ENCODE measurements around the gene MPI. TPM values are rescaled to one million over a fixed set of nuclear protein-coding genes. Genes with fewer than 3 reads are reported as not detected.

Gene MPI
- total and polyA plus RNA-seq, 4 donors: 21.3 to 31.1 (median 26.2) TPM

DNA sequence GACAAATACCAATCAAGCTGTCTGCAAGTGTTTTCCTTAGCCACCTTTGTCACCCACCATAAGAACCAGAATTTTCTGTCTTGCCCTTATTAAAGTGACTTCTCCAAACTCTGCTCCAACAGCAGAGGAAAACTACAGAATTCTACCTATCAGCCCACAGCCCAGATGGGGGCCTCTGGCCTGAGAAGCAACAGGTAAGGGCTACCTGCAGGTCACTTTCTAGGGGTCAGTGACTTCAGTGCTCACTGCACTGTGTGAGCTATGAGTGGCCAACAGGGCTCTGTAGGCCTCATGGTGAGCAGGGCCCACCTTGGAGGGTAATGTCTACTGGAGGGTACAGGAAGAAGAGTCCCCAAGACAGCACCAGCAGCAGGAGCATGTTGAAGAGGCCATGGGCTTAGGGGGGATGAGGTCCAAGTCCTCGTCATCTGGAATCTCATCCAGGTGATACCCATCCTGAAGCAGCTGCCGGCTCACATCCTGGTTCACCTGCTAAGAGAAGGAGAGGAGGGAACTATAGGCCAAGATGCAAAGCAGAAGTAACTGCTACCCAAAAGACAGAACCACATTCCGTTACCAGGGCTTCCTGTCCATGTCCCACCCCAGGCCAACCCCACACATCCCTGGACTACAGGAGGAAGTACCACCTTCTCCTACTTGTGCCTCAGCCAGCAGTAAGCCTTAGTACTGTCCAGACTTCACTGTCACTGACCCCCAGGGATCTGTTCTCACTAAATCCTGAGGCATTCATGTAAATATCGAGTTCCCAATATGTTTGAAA is 12.6 kb downstream of the MPI start:
- H3K4me3 ChIP-seq (ENCODE audit: low read length in 2 of 2): no peak overlapping the region
- intact Hi-C loops (cut with DNase I): no loop called here
- ATAC-seq (ENCODE audit: low FRiP score) (no peak), DNase-seq (no peak)
- no peaks in the 10 kb centered on the region for H3K9me3 ChIP-seq (ENCODE audit: control insufficient read depth, low read length)
- no peak overlapping the region for H3K27ac ChIP-seq (ENCODE audit: low read depth in 1 of 2, low read length in 2 of 2)
- H3K4me1 ChIP-seq (ENCODE audit: control insufficient read depth in 1 of 2, insufficient read depth in 2 of 2, low read length in 2 of 2): no peaks in the 10 kb centered on the region
- H3K27me3 ChIP-seq (ENCODE audit: control insufficient read depth in 1 of 2, insufficient read depth in 2 of 2, low read length in 1 of 2): no peaks in the 10 kb centered on the region
- whole genome bisulfite sequencing, 2 donors: 88 to 89% methylated on average over 4 of the region's 4 CpGs
- peaks cover 0 to 3% of the 10 kb centered on the region in 2 donors for H3K36me3 ChIP-seq (ENCODE audit: control insufficient read depth in 1 of 2, insufficient read depth in 2 of 2, low read length in 1 of 2)

DNA sequence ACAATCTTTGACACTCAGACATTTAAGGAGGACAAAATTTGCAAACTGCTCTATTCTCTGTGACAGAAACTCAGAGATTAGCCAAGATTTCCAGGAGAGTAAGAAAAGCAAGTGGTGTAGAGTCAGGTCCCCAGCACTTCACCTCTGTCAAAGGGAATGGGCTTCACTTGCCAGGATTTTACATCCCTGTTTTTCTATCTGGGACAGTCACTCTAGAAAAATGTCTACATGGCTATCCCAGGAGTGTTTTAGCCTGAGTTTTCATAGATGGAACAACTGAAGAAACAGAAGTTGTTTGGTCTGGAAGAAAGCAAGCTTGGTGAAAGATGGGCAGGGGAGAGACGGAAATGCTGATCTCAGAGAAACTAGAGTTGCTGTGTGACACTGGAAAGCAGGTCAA is 13.8 kb downstream of the MPI start:
- 87 to 100% methylated on average over 1 of the region's 1 CpG for WGBS, 2 donors
- Histone ChIP-seq H3K4me3 (ENCODE audit: low read length in 2 of 2) (no peak overlapping the region), H3K27me3 (ENCODE audit: control insufficient read depth in 1 of 2, insufficient read depth in 2 of 2, low read length in 1 of 2) (no peaks in the 10 kb centered on the region), H3K9me3 (ENCODE audit: control insufficient read depth, low read length) (no peaks in the 10 kb centered on the region), H3K27ac (ENCODE audit: low read depth in 1 of 2, low read length in 2 of 2) (no peak overlapping the region), H3K36me3 (ENCODE audit: control insufficient read depth in 1 of 2, insufficient read depth in 2 of 2, low read length in 1 of 2) (peaks cover 0 to 3% of the 10 kb centered on the region in 2 donors), H3K4me1 (ENCODE audit: control insufficient read depth in 1 of 2, insufficient read depth in 2 of 2, low read length in 2 of 2) (no peaks in the 10 kb centered on the region)
- ATAC-seq (ENCODE audit: low FRiP score) (no peak), DNase-seq (no peak)
- intact Hi-C loops (cut with DNase I): no loop called here

DNA sequence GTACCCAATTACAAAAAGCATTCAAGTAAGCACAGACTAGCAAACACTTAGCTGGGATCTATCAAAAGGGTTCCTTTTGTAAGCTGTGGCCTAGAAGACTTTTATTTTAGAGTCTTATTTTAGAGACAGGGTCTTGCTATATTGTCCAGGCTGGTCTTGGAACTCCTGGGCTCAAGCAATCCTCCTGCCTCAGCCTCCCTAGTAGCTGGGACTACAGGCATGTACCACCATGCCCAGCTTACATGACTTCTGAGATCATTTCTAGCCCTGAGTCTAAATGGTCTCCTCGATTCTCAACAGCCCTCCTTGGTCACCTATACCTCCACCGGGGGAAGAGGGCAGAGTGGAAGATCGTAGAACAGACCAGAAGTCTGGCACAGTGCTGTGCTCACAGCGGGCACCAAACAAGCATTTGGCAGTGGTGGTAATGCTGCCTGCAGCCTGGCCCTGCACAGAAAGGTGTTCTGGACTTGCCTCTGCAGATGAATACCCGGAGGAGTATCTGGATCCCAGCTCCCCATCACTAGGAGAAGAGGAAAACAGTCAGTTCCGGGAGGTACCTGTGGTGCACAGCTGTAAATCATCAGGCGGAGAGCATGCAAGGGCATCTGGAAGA is 14.5 kb downstream of the MPI start:
- no peak for DNase-seq
- Histone ChIP-seq H3K27ac (ENCODE audit: low read depth in 1 of 2, low read length in 2 of 2) (no peak overlapping the region), H3K4me1 (ENCODE audit: control insufficient read depth in 1 of 2, insufficient read depth in 2 of 2, low read length in 2 of 2) (no peaks in the 10 kb centered on the region), H3K36me3 (ENCODE audit: control insufficient read depth in 1 of 2, insufficient read depth in 2 of 2, low read length in 1 of 2) (peaks cover 0 to 3% of the 10 kb centered on the region in 2 donors), H3K9me3 (ENCODE audit: control insufficient read depth, low read length) (no peaks in the 10 kb centered on the region), H3K4me3 (ENCODE audit: low read length in 2 of 2) (no peak overlapping the region), H3K27me3 (ENCODE audit: control insufficient read depth in 1 of 2, insufficient read depth in 2 of 2, low read length in 1 of 2) (no peaks in the 10 kb centered on the region)
- intact Hi-C loops (cut with DNase I): no loop called here
- 87 to 92% methylated on average over 7 of the region's 7 CpGs for WGBS, 2 donors
- no peak for ATAC-seq (ENCODE audit: low FRiP score)

DNA sequence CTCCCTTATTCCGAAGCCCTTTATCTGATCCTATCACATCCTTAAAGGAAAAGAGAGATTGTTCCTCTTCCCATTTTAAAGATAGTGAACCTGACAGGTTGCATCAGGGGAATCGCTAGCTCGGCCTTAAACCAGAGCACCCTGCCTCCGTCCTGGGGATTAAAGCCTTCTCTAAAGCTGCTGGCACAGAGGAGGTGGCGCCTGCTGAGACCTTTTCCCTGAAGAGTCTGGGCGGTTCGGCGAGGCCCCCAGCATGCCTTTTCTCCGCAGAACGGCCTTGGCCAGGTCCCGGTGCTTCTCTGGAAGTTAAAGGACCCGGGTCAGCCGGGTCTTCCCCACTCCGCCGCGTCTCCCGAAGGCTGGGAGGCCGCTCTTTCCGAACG is 16.2 kb downstream of the MPI start:
- Histone ChIP-seq H3K27me3 (ENCODE audit: control insufficient read depth in 1 of 2, insufficient read depth in 2 of 2, low read length in 1 of 2) (no peaks in the 10 kb centered on the region), H3K4me1 (ENCODE audit: control insufficient read depth in 1 of 2, insufficient read depth in 2 of 2, low read length in 2 of 2) (no peaks in the 10 kb centered on the region), H3K4me3 (ENCODE audit: low read length in 2 of 2) (peak overlapping the region; percentile 19 to 91), H3K9me3 (ENCODE audit: control insufficient read depth, low read length) (no peaks in the 10 kb centered on the region), H3K27ac (ENCODE audit: low read depth in 1 of 2, low read length in 2 of 2) (peak overlapping the region; percentile 33 to 78), H3K36me3 (ENCODE audit: control insufficient read depth in 1 of 2, insufficient read depth in 2 of 2, low read length in 1 of 2) (no peaks in the 10 kb centered on the region)
- intact Hi-C loops (cut with DNase I): loop anchor here in 1 of 2 donors (2.0 to 5.0 kb wide), 3 partner anchors 31 to 46 kb away; partner anchors contain the start of gene SCAMP2
- peak in 1 of 2 donors; percentile 57 for DNase-seq
- ATAC-seq (ENCODE audit: low FRiP score): peak; percentile 42
- 0% methylated on average over 20 of the region's 20 CpGs for WGBS, 2 donors

DNA sequence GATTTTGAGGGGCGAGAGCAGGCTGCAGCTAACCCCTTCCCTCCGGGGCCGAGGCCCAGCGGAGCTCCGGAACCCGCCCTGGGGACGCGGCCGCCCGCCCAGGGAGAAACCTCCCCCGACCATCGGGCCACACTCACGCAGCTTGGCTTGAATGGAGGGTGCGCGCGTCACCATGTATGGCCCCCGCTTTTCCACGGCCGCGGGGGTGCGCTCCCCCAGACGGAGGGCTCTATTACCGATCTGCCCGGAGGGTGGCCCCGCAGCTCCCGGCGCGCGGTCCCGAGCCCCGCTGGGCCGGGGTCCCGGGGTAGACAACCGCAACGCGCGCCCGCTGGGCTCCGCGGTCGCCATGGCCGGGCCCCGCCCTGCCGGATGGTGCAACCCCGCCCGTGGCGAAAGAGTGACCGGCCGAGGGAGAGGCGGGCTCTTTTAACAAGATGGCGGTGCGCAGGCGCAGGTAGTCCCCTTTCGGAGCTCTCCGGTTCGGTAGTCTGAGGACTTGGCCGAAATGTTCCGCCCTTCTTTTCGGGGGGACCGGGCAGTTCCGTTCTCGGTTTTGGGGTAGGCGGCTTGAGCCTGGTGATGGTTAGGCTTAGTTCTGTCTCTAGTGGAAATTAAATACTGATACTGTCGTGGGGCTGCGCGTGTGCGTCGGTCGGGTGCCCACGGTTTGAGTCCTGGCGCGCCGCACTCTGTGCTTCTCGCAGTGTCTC is 16.8 kb downstream of the MPI start, which contains the start of gene FAM219B:
Gene FAM219B (minus strand): TSS at position 402 of the 713 bp plus-strand sequence. CDS start 51 bp downstream, at position 351.
- intact Hi-C loops (cut with DNase I): loop anchor here in 1 of 2 donors (2.0 to 5.0 kb wide), 3 partner anchors 30 to 46 kb away; partner anchors contain the start of gene SCAMP2
- Histone ChIP-seq H3K4me1 (ENCODE audit: control insufficient read depth in 1 of 2, insufficient read depth in 2 of 2, low read length in 2 of 2) (no peaks in the 10 kb centered on the region), H3K27ac (ENCODE audit: low read depth in 1 of 2, low read length in 2 of 2) (peak within 1 kb of the TSS; percentile 69 to 78), H3K36me3 (ENCODE audit: control insufficient read depth in 1 of 2, insufficient read depth in 2 of 2, low read length in 1 of 2) (no peaks in the 10 kb centered on the region), H3K4me3 (ENCODE audit: low read length in 2 of 2) (peak within 1 kb of the TSS; percentile 71 to 91), H3K27me3 (ENCODE audit: control insufficient read depth in 1 of 2, insufficient read depth in 2 of 2, low read length in 1 of 2) (no peaks in the 10 kb centered on the region), H3K9me3 (ENCODE audit: control insufficient read depth, low read length) (no peaks in the 10 kb centered on the region)
- DNase-seq: peak; percentile 96 to 98
- peak; percentile 98 for ATAC-seq (ENCODE audit: low FRiP score)
- WGBS, 2 donors: 0 to 1% methylated on average over 71 to 74 of the region's 74 CpGs

DNA sequence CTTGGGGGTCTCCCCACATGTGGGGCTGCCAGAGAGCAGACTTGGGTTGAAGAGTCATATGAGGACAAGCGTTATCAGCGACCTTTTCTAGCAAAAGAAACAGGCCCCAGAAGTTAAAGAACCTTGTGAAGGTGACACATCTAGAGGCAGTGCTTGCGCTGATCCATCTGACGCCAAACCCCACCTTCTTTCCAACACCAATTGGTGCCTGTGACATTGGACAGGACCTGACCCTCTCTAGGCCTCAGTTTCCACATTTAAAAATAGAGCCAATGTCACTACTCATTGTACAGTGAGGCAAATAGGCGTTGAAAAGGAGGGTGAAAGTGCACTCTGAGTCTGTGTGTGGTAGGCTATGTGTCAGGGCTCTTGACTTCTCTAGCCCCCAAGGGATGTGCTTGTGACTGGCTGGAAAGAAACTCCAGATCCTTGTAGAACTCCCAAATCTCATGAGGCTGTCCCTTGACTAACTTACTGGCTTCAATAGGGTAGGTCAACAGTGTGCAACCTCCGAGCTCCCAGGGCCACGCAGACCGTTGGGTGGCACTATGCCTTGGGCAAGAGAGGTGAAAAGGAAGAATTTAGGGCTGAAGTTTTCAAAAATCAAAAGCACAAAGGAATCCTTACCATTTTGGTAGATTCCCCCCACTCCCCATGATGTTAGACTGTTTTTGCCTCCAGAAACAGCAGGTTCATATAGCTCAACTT is 17.5 kb downstream of the MPI start:
- WGBS, 2 donors: 40 to 47% methylated on average over 8 of the region's 8 CpGs
- Histone ChIP-seq H3K4me1 (ENCODE audit: control insufficient read depth in 1 of 2, insufficient read depth in 2 of 2, low read length in 2 of 2) (no peaks in the 10 kb centered on the region), H3K36me3 (ENCODE audit: control insufficient read depth in 1 of 2, insufficient read depth in 2 of 2, low read length in 1 of 2) (no peaks in the 10 kb centered on the region), H3K9me3 (ENCODE audit: control insufficient read depth, low read length) (no peaks in the 10 kb centered on the region), H3K4me3 (ENCODE audit: low read length in 2 of 2) (peak overlapping the region; percentile 71 to 91), H3K27me3 (ENCODE audit: control insufficient read depth in 1 of 2, insufficient read depth in 2 of 2, low read length in 1 of 2) (no peaks in the 10 kb centered on the region), H3K27ac (ENCODE audit: low read depth in 1 of 2, low read length in 2 of 2) (peak overlapping the region in 1 of 2 donors; percentile 69)
- ATAC-seq (ENCODE audit: low FRiP score) (peak; percentile 20), DNase-seq (no peak)
- intact Hi-C loops (cut with DNase I): loop anchor here in 1 of 2 donors (2.0 to 5.0 kb wide), 3 partner anchors 29 to 45 kb away; partner anchors contain the start of gene SCAMP2

DNA sequence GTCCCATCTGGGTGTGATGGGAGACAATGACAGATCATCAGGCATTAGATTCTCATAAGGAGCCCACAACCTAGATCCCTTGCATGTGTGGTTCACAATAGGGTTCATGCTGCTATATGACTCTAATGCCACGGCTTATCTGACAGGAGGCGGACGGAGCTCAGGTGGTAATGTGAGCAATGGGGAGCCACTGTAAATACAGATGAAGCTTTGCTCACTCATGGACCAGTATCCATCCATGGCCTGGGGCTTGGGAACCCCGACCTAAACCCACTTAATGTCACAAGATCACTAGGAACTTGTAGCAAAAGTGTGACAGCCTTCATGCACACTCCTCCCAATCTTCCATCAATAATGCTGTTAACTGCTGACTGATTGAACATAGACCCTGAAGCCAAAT is 18.8 kb downstream of the MPI start:
- WGBS, 2 donors: 95 to 97% methylated on average over 4 of the region's 4 CpGs
- Histone ChIP-seq H3K36me3 (ENCODE audit: control insufficient read depth in 1 of 2, insufficient read depth in 2 of 2, low read length in 1 of 2) (peaks cover 2 to 3% of the 10 kb centered on the region in 2 donors), H3K9me3 (ENCODE audit: control insufficient read depth, low read length) (no peaks in the 10 kb centered on the region), H3K27me3 (ENCODE audit: control insufficient read depth in 1 of 2, insufficient read depth in 2 of 2, low read length in 1 of 2) (no peaks in the 10 kb centered on the region), H3K4me3 (ENCODE audit: low read length in 2 of 2) (no peak overlapping the region), H3K27ac (ENCODE audit: low read depth in 1 of 2, low read length in 2 of 2) (no peak overlapping the region), H3K4me1 (ENCODE audit: control insufficient read depth in 1 of 2, insufficient read depth in 2 of 2, low read length in 2 of 2) (no peaks in the 10 kb centered on the region)
- DNase-seq (no peak), ATAC-seq (ENCODE audit: low FRiP score) (no peak)
- intact Hi-C loops (cut with DNase I): loop anchor here in 1 of 2 donors (5.0 kb wide), 2 partner anchors 36 to 44 kb away; partner anchors contain the start of gene SCAMP2

DNA sequence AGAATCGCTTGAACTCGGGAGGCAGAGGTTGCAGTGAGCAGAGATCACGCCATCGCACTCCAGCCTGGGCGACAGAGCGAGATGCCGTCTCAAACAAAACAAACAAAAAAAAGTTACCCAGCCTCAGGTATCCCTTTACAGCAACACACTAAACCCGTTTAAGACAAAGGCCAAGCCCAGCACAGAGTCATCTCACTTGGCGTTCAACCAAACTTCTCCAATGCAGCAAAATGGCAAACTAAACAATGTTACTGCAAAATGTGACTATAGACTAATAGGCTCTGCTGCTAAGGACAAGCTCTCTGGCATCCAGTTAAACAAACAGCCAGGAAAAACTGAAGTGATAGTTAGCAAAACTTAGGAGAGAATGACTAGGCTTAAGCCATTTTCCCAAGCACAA is 23.2 kb downstream of the MPI start:
- Histone ChIP-seq H3K27me3 (ENCODE audit: control insufficient read depth in 1 of 2, insufficient read depth in 2 of 2, low read length in 1 of 2) (no peaks in the 10 kb centered on the region), H3K4me1 (ENCODE audit: control insufficient read depth in 1 of 2, insufficient read depth in 2 of 2, low read length in 2 of 2) (no peaks in the 10 kb centered on the region), H3K27ac (ENCODE audit: low read depth in 1 of 2, low read length in 2 of 2) (no peak overlapping the region), H3K36me3 (ENCODE audit: control insufficient read depth in 1 of 2, insufficient read depth in 2 of 2, low read length in 1 of 2) (peaks cover 3% of the 10 kb centered on the region in 2 donors), H3K9me3 (ENCODE audit: control insufficient read depth, low read length) (no peaks in the 10 kb centered on the region), H3K4me3 (ENCODE audit: low read length in 2 of 2) (no peak overlapping the region)
- 88 to 89% methylated on average over 9 of the region's 9 CpGs for WGBS, 2 donors
- ATAC-seq (ENCODE audit: low FRiP score) (no peak), DNase-seq (no peak)
- intact Hi-C loops (cut with DNase I): no loop called here
